Neuron (in vitro differentiated cells): ENCODE measurements around the gene ITPR3.

ENCODE experiments used
- H2AFZ ChIP-seq: one replicate; pipeline ENCODE4 v1.6.1; 2013; ENCODE audit warnings: low read depth, mild to moderate bottlenecking, inconsistent platforms, low read length, moderate library complexity
- H3K27me3 ChIP-seq: one replicate; pipeline ENCODE4 v1.6.1; 2013; ENCODE audit warnings: low read length; ENCODE audit not compliant: insufficient read depth
- H3K36me3 ChIP-seq: one replicate; pipeline ENCODE4 v1.6.1; 2013; ENCODE audit warnings: low read length; ENCODE audit not compliant: insufficient read depth
- H3K4me1 ChIP-seq: one replicate; pipeline ENCODE4 v1.6.1; 2013; ENCODE audit warnings: low read length; ENCODE audit not compliant: insufficient read depth
- H3K4me3 ChIP-seq: 2 replicates; pipeline ENCODE4 v1.5.1; 2013; ENCODE audit warnings: mild to moderate bottlenecking, low read length, moderate library complexity
- H3K9me3 ChIP-seq: one replicate; pipeline ENCODE4 v1.6.1; 2013; ENCODE audit warnings: low read length

Gene ITPR3

DNA sequence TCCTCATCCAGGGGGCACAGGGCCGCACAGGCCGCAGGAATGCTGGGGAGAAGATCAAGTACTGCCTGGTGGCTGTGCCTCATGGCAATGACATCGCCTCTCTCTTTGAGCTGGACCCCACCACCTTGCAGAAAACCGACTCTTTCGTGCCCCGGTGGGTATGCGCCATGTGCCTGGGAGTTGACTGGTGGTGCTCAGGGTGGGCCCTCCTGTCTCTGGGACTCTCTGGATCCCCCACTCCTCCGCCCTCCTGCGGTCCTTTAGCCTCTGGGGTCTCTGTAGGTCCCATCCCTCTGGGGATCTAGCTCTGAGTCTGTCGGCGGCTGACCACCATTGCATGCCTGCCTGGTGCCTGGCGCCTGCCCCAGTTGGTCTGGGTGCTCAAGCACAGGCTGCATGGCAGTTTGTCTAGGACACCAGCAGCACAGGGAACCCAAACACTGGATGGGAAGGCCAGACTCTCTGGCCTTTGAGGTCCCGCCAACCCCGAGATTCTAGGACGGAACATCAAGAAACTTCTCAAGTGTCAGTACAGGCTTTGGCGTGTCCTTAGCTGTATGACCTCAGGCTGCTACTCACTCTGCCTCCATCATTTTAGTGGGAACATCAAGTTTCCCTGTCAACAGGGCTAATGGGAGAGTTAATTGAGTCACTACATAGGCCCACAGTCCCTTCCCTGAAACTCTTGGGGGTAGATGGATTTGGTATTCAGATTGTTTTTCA lies 42.8 kb downstream of the ITPR3 start:
- Histone ChIP-seq H3K4me1 (peaks cover 4% of the 10 kb centered on the region), H3K4me3 (no peak overlapping the region), H3K9me3 (peaks cover 3% of the 10 kb centered on the region), H3K27me3 (no peaks in the 10 kb centered on the region), H2AFZ (no peak overlapping the region), H3K36me3 (no peaks in the 10 kb centered on the region)

DNA sequence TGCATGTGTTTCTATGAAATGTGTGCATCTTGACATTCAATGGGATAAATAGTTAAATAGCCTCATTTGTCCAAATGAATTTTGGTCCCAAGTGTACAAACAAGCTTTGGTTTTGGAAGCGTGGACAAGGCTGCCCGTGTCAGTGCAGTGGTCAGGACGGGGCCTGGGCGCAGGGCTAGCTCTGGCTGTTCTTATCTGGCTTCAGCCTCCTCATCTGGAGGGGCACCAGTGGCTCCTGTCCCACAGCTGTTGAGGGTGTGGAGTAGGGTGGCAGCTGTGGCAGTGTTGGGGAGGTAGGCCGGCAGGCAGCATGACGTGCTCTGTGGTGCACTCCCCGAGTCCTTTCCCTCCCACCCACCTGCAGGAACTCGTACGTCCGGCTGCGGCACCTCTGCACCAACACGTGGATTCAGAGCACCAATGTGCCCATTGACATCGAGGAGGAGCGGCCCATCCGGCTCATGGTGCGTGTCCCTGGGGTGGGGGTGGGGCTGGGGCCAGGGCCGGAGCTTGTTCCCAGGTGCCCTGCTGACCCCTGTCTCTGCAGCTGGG lies 43.5 kb downstream of the ITPR3 start:
- H2AFZ ChIP-seq = no peak overlapping the region
- no peaks in the 10 kb centered on the region for H3K36me3 ChIP-seq
- no peaks in the 10 kb centered on the region for H3K27me3 ChIP-seq
- H3K4me3 ChIP-seq = no peak overlapping the region
- peaks cover 4% of the 10 kb centered on the region for H3K4me1 ChIP-seq
- peaks cover 3% of the 10 kb centered on the region for H3K9me3 ChIP-seq

DNA sequence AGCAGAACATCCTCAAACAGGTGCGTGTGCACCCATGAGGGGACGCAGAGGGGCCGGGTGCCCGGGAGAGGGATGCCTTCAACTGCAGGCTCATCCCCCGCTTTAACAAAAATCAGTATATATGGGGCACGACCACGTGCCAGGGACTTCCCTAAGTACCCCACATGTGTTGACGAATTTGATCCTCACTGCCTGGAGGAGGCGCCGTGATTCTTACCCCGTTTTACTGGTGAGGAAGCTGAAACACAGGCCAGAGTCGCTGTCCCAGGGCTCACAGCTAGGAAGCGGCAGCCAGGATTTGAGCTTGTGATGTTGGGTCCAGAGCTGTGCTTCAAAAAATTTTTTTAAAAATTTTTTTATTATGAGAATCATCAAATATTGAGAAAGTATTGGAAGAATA lies 44.8 kb downstream of the ITPR3 start:
- no peaks in the 10 kb centered on the region for H3K27me3 ChIP-seq
- H3K4me1 ChIP-seq = peaks cover 2% of the 10 kb centered on the region
- peaks cover 3% of the 10 kb centered on the region for H3K9me3 ChIP-seq
- no peak overlapping the region for H2AFZ ChIP-seq
- H3K4me3 ChIP-seq = no peak overlapping the region
- no peaks in the 10 kb centered on the region for H3K36me3 ChIP-seq

DNA sequence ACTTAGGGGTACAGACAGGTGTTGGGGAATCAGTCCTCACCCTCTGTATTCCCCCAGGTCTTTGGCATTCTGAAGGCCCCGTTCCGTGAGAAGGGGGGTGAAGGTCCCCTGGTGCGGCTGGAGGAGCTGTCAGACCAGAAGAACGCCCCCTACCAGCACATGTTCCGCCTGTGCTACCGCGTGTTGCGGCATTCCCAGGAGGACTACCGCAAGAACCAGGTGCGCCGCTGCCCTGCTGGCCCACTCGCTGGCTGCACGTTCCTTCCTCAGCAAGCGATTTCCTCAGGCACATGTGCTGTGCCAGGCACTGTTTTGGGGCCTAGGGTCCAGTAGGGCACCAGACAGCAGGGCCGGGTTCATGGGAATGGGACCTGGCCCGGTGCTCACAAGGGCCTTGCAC lies 46.0 kb downstream of the ITPR3 start:
- Histone ChIP-seq H3K27me3 (no peaks in the 10 kb centered on the region), H3K9me3 (peaks cover 3% of the 10 kb centered on the region), H3K36me3 (no peaks in the 10 kb centered on the region), H3K4me3 (no peak overlapping the region), H3K4me1 (no peaks in the 10 kb centered on the region), H2AFZ (no peak overlapping the region)

DNA sequence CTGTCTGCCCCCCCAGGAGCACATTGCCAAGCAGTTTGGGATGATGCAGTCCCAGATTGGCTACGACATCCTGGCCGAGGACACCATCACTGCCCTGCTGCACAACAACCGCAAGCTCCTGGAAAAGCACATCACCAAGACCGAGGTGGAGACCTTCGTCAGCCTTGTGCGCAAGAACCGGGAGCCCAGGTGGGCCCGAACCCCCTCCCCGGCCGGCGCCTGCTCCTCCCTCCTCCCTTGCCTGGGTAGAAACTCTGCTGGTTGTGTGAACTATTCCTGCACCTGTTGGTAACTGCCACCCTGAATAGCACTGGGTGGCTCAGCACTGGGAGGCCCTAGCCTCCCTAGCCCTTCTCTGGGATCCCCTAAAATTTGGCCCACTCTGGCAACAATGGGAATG lies 46.7 kb downstream of the ITPR3 start:
- Histone ChIP-seq H2AFZ (no peak overlapping the region), H3K36me3 (no peaks in the 10 kb centered on the region), H3K4me1 (no peaks in the 10 kb centered on the region), H3K27me3 (no peaks in the 10 kb centered on the region), H3K9me3 (peaks cover 3% of the 10 kb centered on the region), H3K4me3 (no peak overlapping the region)

DNA sequence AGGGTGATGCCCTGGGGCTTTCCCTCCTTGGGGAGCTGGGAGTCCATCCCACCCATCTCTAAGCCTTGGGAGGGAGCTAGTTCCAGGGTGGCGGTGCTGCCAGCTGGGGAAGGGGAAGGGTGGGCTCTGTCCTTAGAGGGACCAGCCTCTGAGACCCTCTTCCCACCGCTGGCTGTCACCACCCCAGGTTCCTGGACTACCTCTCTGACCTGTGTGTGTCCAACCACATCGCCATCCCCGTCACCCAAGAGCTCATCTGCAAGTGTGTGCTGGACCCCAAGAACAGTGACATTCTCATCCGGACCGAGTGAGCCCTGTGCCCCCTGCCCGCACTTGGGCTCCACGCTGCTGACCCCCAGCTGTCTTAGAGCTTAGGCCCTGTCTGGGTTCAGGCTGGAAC lies 47.2 kb downstream of the ITPR3 start:
- peaks cover under 1% of the 10 kb centered on the region for H3K4me1 ChIP-seq
- peaks cover 3% of the 10 kb centered on the region for H3K9me3 ChIP-seq
- no peaks in the 10 kb centered on the region for H3K27me3 ChIP-seq
- H3K4me3 ChIP-seq = no peak overlapping the region
- no peak overlapping the region for H2AFZ ChIP-seq
- no peaks in the 10 kb centered on the region for H3K36me3 ChIP-seq

DNA sequence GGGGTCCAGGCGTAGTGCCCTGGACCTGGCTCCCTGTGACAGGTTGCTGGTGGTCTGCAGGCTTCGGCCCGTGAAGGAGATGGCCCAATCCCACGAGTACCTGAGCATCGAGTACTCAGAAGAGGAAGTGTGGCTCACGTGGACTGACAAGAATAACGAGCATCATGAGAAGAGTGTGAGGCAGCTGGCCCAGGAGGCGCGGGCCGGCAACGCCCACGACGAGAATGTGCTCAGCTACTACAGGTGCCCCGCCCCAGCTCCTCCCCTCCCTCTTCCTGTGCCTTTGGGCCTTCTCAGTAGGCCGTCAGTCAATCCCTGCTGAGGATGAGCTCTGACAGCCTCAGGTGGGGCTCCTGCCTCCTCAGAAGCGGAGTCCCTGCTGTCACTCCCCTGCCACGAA lies 47.8 kb downstream of the ITPR3 start:
- Histone ChIP-seq H3K9me3 (peaks cover 3% of the 10 kb centered on the region), H3K4me3 (no peak overlapping the region), H3K27me3 (no peaks in the 10 kb centered on the region), H3K4me1 (peaks cover 6% of the 10 kb centered on the region), H2AFZ (no peak overlapping the region), H3K36me3 (no peaks in the 10 kb centered on the region)

DNA sequence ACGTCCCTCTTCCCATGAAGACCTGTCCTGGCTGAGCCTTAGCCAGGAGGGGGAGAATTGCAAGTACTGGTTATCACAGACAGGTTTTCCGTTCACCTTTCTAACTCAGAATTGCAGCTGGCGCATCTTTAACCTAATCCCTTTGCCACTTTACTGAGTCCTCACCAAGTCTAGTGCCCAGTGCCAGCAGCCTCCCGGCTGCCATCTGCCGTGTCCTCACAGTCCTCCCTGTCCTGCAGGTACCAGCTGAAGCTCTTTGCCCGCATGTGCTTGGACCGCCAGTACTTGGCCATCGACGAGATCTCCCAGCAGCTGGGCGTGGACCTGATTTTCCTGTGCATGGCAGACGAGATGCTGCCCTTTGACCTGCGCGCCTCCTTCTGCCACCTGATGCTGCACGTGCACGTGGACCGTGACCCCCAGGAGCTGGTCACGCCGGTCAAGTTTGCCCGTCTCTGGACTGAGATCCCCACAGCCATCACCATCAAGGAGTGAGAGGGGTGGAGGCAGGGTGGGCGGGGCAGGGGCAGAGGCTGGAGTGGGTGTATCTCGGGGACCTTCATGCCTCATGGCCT lies 49.1 kb downstream of the ITPR3 start:
- Histone ChIP-seq H3K4me1 (peaks cover 11% of the 10 kb centered on the region), H3K36me3 (no peaks in the 10 kb centered on the region), H3K4me3 (no peak overlapping the region), H3K27me3 (no peaks in the 10 kb centered on the region), H2AFZ (no peak overlapping the region), H3K9me3 (peaks cover 3% of the 10 kb centered on the region)

DNA sequence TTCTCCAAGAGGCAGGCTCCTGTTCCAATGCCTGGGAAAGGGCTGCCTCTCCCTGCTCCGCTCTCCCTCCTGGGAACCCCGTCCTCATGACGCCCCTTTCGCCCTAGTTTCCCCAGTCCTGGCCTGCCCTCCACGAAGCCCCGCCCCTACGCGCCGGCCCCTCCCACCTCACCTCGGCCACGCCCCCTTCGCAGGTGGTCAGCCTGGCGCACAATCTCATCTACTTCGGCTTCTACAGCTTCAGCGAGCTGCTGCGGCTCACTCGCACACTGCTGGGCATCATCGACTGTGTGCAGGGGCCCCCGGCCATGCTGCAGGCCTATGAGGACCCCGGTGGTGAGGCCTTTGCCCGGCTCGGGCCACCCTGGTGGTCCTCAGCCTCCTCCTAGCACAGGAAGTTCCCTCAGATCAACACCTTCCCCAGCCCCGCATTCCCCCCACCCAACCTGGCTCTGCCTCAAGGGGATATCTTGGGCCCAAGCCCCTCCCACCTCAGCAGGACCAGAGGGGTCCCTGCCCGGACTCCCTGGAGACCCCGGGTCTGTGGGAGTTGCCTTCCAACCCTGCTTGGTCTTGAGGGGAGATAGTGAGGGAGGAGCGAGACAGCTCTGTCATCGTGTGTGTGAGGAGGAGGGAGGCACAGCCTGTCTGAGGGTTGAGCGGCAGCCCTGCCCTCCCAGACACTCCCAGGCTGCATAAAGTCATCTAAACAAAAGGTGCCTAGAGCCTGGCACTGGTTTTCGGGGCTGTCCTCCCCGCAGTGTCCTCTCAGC lies 50.0 kb downstream of the ITPR3 start:
- Histone ChIP-seq H3K36me3 (no peaks in the 10 kb centered on the region), H2AFZ (no peak overlapping the region), H3K4me1 (peaks cover 11% of the 10 kb centered on the region), H3K27me3 (no peaks in the 10 kb centered on the region), H3K4me3 (no peak overlapping the region), H3K9me3 (peaks cover 3% of the 10 kb centered on the region)

DNA sequence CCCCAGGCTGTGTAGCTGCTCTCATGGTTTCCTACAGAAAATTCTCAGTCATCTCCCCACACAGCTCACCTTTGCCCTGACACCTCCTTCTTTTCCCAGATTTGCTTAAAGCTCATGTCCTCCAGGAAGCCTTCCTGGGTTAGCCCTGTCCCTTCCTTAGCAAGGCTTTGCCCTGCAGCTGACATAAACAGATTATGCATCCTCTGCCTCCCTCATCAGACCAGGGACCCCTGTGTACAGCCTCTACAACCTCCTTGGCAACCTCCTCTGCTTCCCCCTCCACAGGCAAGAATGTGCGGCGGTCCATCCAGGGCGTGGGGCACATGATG lies 50.6 kb downstream of the ITPR3 start:
- Histone ChIP-seq H3K4me3 (no peak overlapping the region), H3K9me3 (peaks cover 3% of the 10 kb centered on the region), H3K4me1 (peaks cover 11% of the 10 kb centered on the region), H2AFZ (no peak overlapping the region), H3K36me3 (no peaks in the 10 kb centered on the region), H3K27me3 (no peaks in the 10 kb centered on the region)

DNA sequence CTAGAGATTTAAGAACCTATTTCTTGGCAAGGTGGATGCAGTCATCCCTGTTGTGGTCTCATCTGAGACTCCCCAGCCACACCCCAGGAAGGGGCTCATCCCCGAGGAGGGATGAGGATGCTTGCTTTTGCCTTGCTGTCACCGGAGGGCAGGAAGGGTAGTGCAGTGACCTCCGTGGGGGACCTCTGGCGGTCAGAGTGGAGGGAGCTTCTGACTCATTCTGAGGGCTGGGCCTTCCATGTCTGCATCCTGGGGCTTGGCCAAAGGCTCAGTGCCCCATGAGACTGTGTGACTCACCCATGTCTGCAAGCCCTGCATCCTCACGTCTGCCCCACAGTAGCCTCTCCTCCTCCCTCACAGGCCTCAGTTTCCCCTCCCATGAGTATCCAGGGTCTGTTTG lies 51.7 kb downstream of the ITPR3 start:
- Histone ChIP-seq H3K36me3 (no peaks in the 10 kb centered on the region), H3K4me3 (no peak overlapping the region), H2AFZ (no peak overlapping the region), H3K4me1 (peaks cover 11% of the 10 kb centered on the region), H3K9me3 (no peaks in the 10 kb centered on the region), H3K27me3 (no peaks in the 10 kb centered on the region)

DNA sequence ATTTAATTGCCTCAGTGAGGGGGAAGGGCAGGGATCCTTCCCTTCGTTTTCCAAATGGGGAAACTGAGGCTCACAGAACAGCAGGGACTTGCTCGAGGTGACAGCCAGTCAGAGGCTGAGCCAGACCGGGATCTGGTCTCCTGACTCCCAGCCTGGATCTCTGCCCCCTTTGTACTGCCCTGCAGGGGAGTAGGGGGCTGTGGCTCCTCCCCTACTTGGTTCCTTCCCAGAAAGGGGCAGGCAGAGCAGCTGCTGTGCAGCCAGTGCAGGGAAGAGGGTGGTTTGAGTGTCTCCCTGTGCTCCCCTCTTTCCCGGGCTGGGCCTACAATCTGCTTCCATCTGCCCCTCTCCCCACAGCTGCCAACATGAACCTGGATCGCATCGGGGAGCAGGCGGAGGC lies 52.7 kb downstream of the ITPR3 start:
- no peaks in the 10 kb centered on the region for H3K27me3 ChIP-seq
- peaks cover 11% of the 10 kb centered on the region for H3K4me1 ChIP-seq
- H3K36me3 ChIP-seq = no peaks in the 10 kb centered on the region
- H3K9me3 ChIP-seq = no peaks in the 10 kb centered on the region
- no peak overlapping the region for H2AFZ ChIP-seq
- no peak overlapping the region for H3K4me3 ChIP-seq

DNA sequence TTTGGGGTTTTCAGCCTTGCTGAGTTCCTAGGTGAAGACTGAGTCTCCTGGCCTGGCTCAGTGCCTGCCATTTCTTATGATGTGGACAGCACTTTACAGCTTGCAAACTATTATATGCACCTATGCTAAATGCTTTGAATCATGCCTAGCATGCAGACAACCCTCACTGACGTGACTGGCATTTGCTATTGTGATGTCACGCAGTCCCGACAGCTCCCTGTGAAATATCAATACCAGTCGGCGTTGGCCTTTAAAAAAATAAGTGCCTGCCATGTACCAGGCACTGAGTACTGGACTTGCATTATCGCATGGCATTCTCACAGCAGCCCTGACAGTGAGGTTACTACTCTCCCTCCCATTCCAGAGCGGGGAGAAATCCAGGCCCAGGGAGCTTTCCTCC lies 54.8 kb downstream of the ITPR3 start:
- Histone ChIP-seq H3K9me3 (no peaks in the 10 kb centered on the region), H3K36me3 (no peaks in the 10 kb centered on the region), H3K27me3 (no peaks in the 10 kb centered on the region), H2AFZ (no peak overlapping the region), H3K4me3 (no peak overlapping the region), H3K4me1 (peaks cover 11% of the 10 kb centered on the region)
